Suprapubic skin (tissue), 3 donors: ENCODE data around the gene SLC22A23.

ENCODE experiments used
- POLR2A ChIP-seq, 2 donors: fragments of 450-650 bp; IDR thresholded peaks; one replicate each; pipeline ENCODE4 v1.6.1; 2017; ENCODE audit warnings: antibody characterized with exemption in 2 of 2, mild to moderate bottlenecking in 2 of 2, moderate library complexity in 2 of 2
- TF ChIP-seq, protein P1 (sequence below), 2 donors: fragments of 200-600 bp in 1 of 2; fragments of 450-650 bp in 1 of 2; sonication (generic) in 1 of 2; IDR thresholded peaks; one replicate each; pipeline ENCODE4 v1.5.1; 2016 to 2019; ENCODE audit warnings: antibody characterized with exemption in 2 of 2, mild to moderate bottlenecking in 1 of 2, moderate library complexity in 1 of 2

GRCh38 chr6:3311826-3312225, 145.0 kb downstream of the SLC22A23 start:
- TF ChIP-seq, protein P1, sequence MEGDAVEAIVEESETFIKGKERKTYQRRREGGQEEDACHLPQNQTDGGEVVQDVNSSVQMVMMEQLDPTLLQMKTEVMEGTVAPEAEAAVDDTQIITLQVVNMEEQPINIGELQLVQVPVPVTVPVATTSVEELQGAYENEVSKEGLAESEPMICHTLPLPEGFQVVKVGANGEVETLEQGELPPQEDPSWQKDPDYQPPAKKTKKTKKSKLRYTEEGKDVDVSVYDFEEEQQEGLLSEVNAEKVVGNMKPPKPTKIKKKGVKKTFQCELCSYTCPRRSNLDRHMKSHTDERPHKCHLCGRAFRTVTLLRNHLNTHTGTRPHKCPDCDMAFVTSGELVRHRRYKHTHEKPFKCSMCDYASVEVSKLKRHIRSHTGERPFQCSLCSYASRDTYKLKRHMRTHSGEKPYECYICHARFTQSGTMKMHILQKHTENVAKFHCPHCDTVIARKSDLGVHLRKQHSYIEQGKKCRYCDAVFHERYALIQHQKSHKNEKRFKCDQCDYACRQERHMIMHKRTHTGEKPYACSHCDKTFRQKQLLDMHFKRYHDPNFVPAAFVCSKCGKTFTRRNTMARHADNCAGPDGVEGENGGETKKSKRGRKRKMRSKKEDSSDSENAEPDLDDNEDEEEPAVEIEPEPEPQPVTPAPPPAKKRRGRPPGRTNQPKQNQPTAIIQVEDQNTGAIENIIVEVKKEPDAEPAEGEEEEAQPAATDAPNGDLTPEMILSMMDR (IDR thresholded peaks at IDR 0.05), result no peak
- no peak for TF ChIP-seq POLR2A (IDR thresholded peaks at IDR 0.05)
